Measurements from ENCODE around the gene OFD1.

OFD1 gene

GRCh38 chrX:13805241-13805640 lies 70.7 kb downstream of the OFD1 start:
- no peak for DNase-seq

GRCh38 chrX:13808293-13808692 lies 73.7 kb downstream of the OFD1 start:
- DNase-seq, result peak; percentile 85

- no peak for DNase-seq
These were observed 74.3 kb downstream of the OFD1 start for GRCh38 chrX:13808865-13809264.

- no peak for DNase-seq
These were observed 81.1 kb downstream of the OFD1 start for GRCh38 chrX:13815664-13816063.

- DNase-seq, result no peak
These were observed 81.6 kb downstream of the OFD1 start for GRCh38 chrX:13816176-13816575.

GRCh38 chrX:13816643-13817627 lies 82.4 kb downstream of the OFD1 start, which contains the start of gene GPM6B:
GPM6B (minus strand) TSS chrX:13817093; CDS start chrX:13816904, 189 bp downstream.
- peak; percentile 54 for DNase-seq

Data from NCI-H2171 treated with DMSO at 0.1 percent for 48 hours (cell line).